ENCODE results near the gene SPSB2.

The SPSB2 gene

DNA sequence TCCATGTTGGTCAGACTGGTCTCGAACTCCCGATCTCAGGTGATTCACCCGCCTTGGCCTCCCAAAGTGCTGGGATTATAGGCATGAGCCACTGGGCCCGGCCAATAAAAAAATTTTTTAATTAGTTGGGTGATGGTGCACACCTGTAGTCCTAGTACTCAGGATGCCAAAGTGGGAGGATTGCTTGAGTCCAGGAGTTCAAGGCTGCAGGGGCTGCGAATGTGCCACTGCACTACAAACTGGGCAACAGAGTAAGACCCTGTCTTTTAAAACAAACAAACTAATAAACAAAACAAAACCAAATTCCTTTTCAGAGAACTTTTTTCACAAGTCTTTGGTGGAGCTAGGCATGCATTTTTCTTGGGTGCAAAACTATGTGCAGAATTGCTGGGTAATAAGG, 10.1 kb upstream of the SPSB2 start:
- TF ChIP-seq TAF1 (IDR thresholded peaks at IDR 0.05; ENCODE audit: low read depth) = no peak
- no peak for TF ChIP-seq YY1 (IDR thresholded peaks at IDR 0.05; ENCODE audit: low read depth)
- no peak for TF ChIP-seq TEAD4 (IDR thresholded peaks at IDR 0.05)

DNA sequence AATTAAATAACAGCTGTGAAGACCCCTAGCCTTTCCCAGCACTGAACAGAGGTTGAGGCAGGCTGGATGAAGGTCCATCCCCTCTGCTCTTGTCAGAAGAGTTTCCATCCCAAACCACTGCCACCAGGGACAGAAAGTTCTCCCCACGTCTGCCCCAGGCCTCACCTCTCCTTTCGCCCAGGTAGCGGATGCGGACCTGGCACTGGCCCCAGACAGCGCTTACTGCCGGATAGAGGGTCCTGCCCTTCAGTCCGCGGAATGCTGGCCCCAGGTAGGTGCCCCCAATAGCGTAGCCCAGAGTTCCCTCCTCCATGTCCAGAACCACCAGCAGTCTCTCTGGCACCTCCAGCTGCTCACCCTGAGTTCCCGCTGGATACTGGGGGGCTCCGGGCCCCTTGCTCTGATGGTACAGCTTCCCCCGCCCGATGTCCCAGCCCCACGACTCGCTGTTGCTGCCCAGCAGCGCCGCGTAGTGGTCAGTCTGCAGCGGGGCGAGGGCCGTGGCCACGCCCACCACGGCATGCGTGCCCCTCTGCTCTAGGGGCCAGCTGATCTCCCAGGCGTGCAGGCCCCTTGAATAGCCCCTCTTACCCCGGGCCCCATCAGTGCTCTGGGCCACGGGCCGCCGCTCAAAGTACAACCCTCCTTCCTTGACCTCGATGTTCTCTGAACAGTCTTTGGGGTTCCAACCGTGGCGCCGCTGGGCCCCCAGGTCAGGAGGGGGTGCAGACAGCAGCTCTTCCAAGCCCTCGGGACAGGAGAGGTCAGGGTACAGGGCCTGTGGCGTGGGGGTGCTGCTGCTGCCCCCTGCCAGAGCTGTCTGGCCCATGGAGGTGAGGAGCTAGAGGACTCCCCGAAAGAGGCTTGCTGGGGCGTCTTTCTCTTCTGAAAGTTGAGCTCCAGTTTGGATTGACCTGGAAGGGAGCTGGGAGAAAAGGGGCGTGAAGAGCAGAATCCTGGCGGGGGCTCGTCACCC, 742 bp downstream of the SPSB2 start:
- no peak for TF ChIP-seq REST (IDR thresholded peaks at IDR 0.05; ENCODE audit: low read depth)
- TF ChIP-seq CEBPB (IDR thresholded peaks at IDR 0.05) = no peak
- peak; percentile 68 for TF ChIP-seq MAX (IDR thresholded peaks at IDR 0.05)
- TF ChIP-seq USF1 (IDR thresholded peaks at IDR 0.05) = peak; percentile 41; the same call in 1 of the 2 replicates
- TF ChIP-seq TEAD4 (IDR thresholded peaks at IDR 0.05) = peak; percentile 52; the same call in 1 of the 2 replicates
- TF ChIP-seq TCF12 (IDR thresholded peaks at IDR 0.05; ENCODE audit: low read depth) = peak; percentile 43; the same call in 1 of the 2 replicates
- no peak for TF ChIP-seq CREB1 (IDR thresholded peaks at IDR 0.05; ENCODE audit: low read depth)
- peak; percentile 87 for TF ChIP-seq ZBTB7A (IDR thresholded peaks at IDR 0.05; ENCODE audit: low read depth)
- TF ChIP-seq EGR1 (IDR thresholded peaks at IDR 0.05) = no peak
- peak; percentile 41 for TF ChIP-seq YY1 (IDR thresholded peaks at IDR 0.05; ENCODE audit: low read depth)
- no peak; the same call in 1 of the 2 replicates for TF ChIP-seq TAF1 (IDR thresholded peaks at IDR 0.05; ENCODE audit: low read depth)
- TF ChIP-seq RAD21 (IDR thresholded peaks at IDR 0.05; ENCODE audit: low read depth) = peak; percentile 48; the same call in 1 of the 2 replicates

DNA sequence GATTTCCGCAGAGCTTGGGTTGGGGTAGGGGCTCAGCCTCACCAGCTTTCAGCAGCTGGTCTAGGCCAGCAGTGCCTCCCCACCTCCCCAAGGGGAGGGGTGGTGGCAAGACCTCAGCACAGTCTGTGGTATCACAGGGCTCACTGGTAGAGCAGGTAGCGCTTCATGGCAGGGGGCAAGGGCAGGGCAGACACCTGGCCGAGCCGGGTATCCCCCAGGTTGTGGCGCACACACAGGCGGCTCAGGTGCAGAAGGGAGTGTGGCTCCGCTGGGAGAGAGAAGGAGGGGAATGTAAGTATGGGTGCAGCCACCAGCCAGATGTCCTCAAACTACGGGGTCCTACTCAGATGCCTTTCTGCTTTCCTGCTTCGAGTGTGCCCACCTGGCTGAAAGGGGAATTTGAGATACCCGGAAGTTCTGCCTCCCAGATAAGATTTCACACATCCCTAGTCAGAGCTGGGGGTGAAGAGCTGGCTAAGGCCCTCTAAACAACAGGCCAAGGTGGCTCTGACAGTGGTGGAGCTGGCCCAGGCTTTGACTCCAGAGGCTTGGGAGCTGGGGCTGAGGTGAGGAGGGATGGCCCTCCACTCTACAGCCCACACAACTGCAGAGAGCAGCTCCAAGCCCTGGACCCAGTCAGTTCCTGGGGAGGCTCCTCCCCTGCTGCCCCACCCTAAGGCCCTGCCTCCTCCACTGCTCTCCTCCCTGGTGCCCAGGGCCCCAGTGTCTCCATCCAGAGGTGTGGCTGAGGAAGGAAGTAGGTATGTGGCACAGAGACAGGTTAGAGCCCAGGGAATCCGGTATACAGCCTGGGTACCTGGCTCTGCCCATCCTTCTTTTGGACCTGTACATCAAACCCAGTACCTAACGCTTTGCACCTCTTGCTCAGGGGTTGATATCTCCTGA, 1.8 kb downstream of the SPSB2 start:
- no peak for TF ChIP-seq NFIC (IDR thresholded peaks at IDR 0.05)
- no peak for TF ChIP-seq ZBTB7A (IDR thresholded peaks at IDR 0.05; ENCODE audit: low read depth)
- TF ChIP-seq RAD21 (IDR thresholded peaks at IDR 0.05; ENCODE audit: low read depth) = no peak
- 0 out of 2 replicates have a peak, but pooled peaks have one; percentile 13 for TF ChIP-seq YY1 (IDR thresholded peaks at IDR 0.05; ENCODE audit: low read depth)

- TF ChIP-seq YY1 (IDR thresholded peaks at IDR 0.05; ENCODE audit: low read depth) (no peak), RAD21 (IDR thresholded peaks at IDR 0.05; ENCODE audit: low read depth) (peak; percentile 64), REST (IDR thresholded peaks at IDR 0.05; ENCODE audit: low read depth) (no peak), CREB1 (IDR thresholded peaks at IDR 0.05; ENCODE audit: low read depth) (no peak), ZBTB7A (IDR thresholded peaks at IDR 0.05; ENCODE audit: low read depth) (no peak), TCF12 (IDR thresholded peaks at IDR 0.05; ENCODE audit: low read depth) (no peak), EP300 (IDR thresholded peaks at IDR 0.05; ENCODE audit: borderline replicate concordance) (no peak)
Measured at GRCh38 chr12:6869049-6870021, 3.8 kb downstream of the SPSB2 start.

DNA sequence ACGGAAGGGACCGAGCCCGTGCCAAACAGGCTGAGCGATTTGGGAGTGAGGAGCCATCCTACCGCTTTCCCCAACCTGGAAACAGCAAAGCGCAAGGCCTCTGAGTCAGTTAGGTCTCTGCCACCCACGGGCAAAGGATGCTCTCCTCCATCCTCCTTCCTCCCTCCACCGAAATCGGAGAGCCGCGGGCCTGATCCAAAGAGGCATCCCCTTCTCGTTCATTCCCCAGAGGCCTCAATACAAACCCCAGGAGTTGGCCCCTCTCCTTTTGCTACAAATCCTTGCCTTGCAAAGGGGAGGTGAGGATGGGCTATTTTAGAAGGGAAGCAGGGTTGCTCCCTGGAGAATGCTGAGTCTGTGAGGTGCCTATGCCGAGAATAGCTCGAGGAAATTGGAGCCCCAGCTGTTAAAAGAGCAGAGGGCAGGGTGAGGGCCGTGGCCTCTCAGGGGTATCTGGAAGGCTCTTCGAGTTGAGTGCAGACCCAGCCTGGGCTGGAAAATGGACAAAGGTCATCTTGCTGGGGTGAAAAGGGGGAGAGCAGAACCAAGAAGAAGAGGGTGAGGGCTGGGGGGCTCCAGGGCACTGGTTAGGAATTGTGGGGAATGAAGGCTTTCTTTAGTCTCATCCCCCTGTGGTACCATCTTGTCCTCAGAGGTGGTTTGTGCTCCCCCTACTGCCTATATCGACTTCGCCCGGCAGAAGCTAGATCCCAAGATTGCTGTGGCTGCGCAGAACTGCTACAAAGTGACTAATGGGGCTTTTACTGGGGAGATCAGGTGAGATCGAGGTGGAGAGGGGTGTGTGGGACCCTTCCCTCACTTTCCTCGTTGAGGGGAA, 4.7 kb downstream of the SPSB2 start:
- TF ChIP-seq RAD21 (IDR thresholded peaks at IDR 0.05; ENCODE audit: low read depth) (no peak), ZBTB7A (IDR thresholded peaks at IDR 0.05; ENCODE audit: low read depth) (0 out of 2 replicates have a peak, but pooled peaks have one; percentile 14)
